HUES48 (cell line): ENCODE measurements around the gene GPR171.
A peak's percentile ranks its signal among the peaks of the same experiment; 100 is the strongest.
"Not testable (repeated sequence)": the region's sequence is repeated elsewhere in the genome, so short reads cannot be mapped to it uniquely, and the experiment has no call there.

Experiments
- H3K27ac ChIP-seq: one replicate; pipeline ENCODE4 v1.7.0; 2013; ENCODE audit warnings: low read depth, low read length, inconsistent platforms
- H3K27me3 ChIP-seq: 2 replicates; pipeline ENCODE4 v1.6.1; 2013; ENCODE audit warnings: mild to moderate bottlenecking, low read length; ENCODE audit not compliant: control insufficient read depth, insufficient read depth
- H3K36me3 ChIP-seq: 2 replicates; pipeline ENCODE4 v1.6.1; 2013; ENCODE audit warnings: low read length; ENCODE audit not compliant: control insufficient read depth, insufficient read depth
- H3K4me1 ChIP-seq: 2 replicates; pipeline ENCODE4 v1.6.1; 2013; ENCODE audit warnings: mild to moderate bottlenecking, low read length; ENCODE audit not compliant: control insufficient read depth, insufficient read depth
- H3K4me3 ChIP-seq: 2 replicates; pipeline ENCODE4 v1.5.1; 2013; ENCODE audit warnings: mild to moderate bottlenecking, low read depth, low read length
- H3K9ac ChIP-seq: 2 replicates; pipeline ENCODE4 v1.6.1; 2013; ENCODE audit warnings: mild to moderate bottlenecking, low read depth, low read length, moderate library complexity
- H3K9me3 ChIP-seq: 2 replicates; pipeline ENCODE4 v1.6.1; 2013; ENCODE audit warnings: low read length; ENCODE audit not compliant: control insufficient read depth, insufficient read depth

The GPR171 gene, protein sequence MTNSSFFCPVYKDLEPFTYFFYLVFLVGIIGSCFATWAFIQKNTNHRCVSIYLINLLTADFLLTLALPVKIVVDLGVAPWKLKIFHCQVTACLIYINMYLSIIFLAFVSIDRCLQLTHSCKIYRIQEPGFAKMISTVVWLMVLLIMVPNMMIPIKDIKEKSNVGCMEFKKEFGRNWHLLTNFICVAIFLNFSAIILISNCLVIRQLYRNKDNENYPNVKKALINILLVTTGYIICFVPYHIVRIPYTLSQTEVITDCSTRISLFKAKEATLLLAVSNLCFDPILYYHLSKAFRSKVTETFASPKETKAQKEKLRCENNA

DNA sequence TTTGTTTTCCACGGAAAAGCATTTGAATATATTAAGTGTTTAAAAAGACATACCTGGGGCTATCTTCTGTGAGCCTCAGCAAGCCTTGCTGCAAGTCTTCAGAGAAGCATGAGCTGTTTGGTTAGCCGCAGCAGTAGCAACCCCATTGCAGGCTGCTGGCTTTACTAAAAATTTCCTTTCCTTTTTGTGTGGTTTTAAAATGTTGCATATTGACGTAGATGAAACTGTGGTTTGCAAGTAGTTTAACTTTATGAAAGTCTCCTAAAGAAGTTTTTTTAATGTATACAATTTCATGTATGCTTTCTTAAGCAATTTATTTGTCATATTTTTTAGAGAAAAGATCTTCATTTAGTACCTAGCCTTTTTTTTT, at the start of gene GPR171:
TSS of gene GPR171 (minus strand) at position 166 of the 370 bp plus-strand sequence. CDS start 3,830 bp downstream, outside the sequence.
- no peaks in the 10 kb centered on the region; the same call in 1 of the 2 replicates for H3K36me3 ChIP-seq
- no peak within 1 kb of the TSS for H3K4me3 ChIP-seq
- H3K4me1 ChIP-seq, result no peaks in the 10 kb centered on the region
- H3K27me3 ChIP-seq, result no peaks in the 10 kb centered on the region
- no peak within 1 kb of the TSS for H3K9ac ChIP-seq
- H3K27ac ChIP-seq, result no peak within 1 kb of the TSS
- no peaks in the 10 kb centered on the region for H3K9me3 ChIP-seq

DNA sequence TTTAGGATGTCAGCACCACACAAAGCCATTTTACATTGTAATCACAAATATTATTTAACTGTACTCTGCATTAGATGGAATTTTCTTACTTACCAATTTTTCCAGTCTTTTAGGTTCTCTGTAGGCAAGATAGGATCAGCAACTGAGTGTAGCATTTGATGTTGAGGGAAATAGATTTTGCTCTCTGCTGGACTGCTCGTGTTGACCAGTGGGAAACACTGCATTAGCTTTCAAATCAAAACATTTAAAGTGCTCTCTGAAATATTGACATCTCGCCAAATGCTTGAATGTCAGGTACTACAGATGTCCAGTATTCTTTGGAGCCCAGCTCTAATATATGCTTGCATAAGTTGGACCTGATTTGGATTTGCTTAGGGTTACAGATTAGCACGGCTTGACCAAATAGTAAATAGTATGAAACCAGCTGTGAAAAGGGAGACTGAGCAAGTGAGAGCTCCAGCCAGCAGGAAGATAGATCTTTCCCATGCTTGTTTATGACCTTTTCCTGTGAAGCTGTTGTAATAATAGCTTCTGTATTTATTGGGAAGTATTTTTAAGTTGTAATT, 45.8 kb upstream of the GPR171 start:
- no peak overlapping the region for H3K27ac ChIP-seq
- H3K4me3 ChIP-seq, result no peak overlapping the region
- H3K27me3 ChIP-seq, result no peaks in the 10 kb centered on the region
- H3K9ac ChIP-seq, result no peak overlapping the region
- H3K9me3 ChIP-seq, result no peaks in the 10 kb centered on the region
- H3K36me3 ChIP-seq, result no peaks in the 10 kb centered on the region
- no peaks in the 10 kb centered on the region for H3K4me1 ChIP-seq

DNA sequence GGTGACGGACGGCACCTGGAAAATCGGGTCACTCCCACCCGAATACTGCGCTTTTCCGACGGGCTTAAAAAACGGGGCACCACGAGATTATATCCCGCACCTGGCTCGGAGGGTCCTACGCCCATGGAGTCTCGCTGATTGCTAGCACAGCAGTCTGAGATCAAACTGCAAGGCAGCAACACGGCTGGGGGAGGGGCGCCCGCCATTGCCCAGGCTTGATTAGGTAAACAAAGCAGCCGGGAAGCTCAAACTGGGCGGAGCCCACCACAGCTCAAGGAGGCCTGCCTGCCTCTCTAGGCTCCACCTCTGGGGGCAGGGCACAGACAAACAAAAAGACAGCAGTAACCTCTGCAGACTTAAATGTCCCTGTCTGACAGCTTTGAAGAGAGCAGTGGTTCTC, 39.0 kb upstream of the GPR171 start:
- H3K9ac ChIP-seq, H3K9me3 ChIP-seq, H3K27me3 ChIP-seq, H3K36me3 ChIP-seq, H3K4me1 ChIP-seq, H3K4me3 ChIP-seq, H3K27ac ChIP-seq: not testable (repeated sequence)

DNA sequence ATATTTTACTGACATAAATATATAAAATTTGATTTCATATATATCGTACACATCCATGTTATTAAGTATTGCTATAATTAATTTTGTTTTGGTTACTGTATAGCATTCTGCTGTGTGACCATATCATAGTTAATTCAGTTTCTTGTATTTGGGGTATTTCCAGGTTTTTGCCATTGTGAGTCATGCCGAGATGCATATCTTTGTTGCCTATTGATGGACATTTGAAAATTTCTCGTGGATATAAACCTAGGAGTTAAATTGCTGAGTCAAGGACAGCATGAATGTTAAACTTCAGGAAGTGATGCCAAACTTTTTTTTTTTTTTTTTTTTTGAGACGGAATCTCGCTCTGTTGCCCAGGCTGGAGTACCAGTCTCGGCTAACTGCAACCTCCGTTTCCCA, 33.7 kb upstream of the GPR171 start:
- no peaks in the 10 kb centered on the region for H3K4me1 ChIP-seq
- H3K27me3 ChIP-seq, result no peaks in the 10 kb centered on the region
- H3K9ac ChIP-seq, result no peak overlapping the region
- no peak overlapping the region for H3K4me3 ChIP-seq
- peaks cover 4% of the 10 kb centered on the region; the same call in 1 of the 2 replicates for H3K36me3 ChIP-seq
- H3K9me3 ChIP-seq, result no peaks in the 10 kb centered on the region; the same call in 1 of the 2 replicates
- no peak overlapping the region for H3K27ac ChIP-seq

DNA sequence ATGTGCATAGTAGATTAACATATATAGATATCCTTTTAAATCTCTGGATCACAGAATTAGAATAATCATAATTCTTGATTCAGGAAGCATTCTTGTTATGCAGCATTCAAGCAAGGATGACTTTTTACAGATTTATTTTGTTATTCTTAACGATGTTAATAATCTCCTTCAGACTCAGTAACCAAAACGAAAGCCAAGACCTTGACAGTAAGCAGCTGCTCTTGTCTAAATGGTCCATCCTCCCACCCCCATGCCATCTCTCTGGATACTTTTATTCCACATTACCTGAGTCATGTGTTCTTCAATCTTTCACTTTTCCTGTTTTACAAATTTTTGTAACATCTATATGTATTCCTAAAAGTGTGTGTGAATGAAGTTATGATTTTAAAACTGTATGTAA, 33.3 kb upstream of the GPR171 start:
- no peaks in the 10 kb centered on the region for H3K4me1 ChIP-seq
- peaks cover 1% of the 10 kb centered on the region; the same call in 1 of the 2 replicates for H3K36me3 ChIP-seq
- no peak overlapping the region for H3K9ac ChIP-seq
- no peaks in the 10 kb centered on the region for H3K27me3 ChIP-seq
- no peaks in the 10 kb centered on the region; the same call in 1 of the 2 replicates for H3K9me3 ChIP-seq
- H3K27ac ChIP-seq, result no peak overlapping the region
- H3K4me3 ChIP-seq, result no peak overlapping the region

DNA sequence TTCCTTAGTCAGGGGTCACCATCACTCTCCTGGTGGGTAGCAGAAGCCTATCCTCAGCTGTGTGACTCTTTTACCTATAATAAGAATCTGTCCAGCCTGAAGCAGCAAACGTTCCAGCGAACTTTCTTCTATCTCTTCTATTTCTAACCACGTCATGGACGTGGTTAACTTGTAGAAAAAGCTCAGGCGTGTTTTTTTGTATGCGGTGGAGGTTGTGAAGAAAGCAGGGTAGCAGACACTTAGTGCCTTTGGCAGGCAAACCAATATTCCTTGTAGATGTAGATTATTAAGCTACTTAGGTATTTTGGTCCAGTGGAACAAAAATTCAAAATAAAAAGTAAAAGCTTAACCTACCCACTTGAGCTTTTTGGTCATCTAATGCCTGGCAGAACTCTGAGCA, 31.8 kb upstream of the GPR171 start:
- Histone ChIP-seq H3K27me3 (no peaks in the 10 kb centered on the region), H3K27ac (no peak overlapping the region), H3K4me3 (no peak overlapping the region), H3K4me1 (peaks cover 12% of the 10 kb centered on the region), H3K9me3 (no peaks in the 10 kb centered on the region), H3K36me3 (no peaks in the 10 kb centered on the region), H3K9ac (no peak overlapping the region)

DNA sequence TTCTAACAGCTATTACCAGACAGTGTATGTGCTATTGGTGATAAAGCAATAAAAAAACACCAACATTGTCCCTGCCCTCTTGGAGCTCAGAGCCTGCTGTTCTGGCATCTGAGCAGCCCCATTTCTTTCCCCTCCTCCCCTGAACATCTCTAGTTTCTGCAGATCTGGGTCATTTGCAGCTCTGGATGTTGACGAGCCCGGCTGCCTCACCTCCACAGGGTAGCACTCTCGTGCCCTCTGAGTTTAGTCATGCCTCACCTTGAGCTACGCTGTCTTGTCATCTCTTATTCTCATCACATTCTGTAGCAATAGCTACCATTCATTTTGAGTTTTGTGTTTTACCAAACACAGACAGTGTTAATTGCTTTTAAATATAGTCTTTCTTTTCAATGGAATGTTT, 30.0 kb upstream of the GPR171 start:
- Histone ChIP-seq H3K27me3 (no peaks in the 10 kb centered on the region), H3K36me3 (no peaks in the 10 kb centered on the region), H3K9me3 (no peaks in the 10 kb centered on the region), H3K9ac (no peak overlapping the region), H3K4me1 (peaks cover 23% of the 10 kb centered on the region), H3K27ac (no peak overlapping the region), H3K4me3 (no peak overlapping the region)

DNA sequence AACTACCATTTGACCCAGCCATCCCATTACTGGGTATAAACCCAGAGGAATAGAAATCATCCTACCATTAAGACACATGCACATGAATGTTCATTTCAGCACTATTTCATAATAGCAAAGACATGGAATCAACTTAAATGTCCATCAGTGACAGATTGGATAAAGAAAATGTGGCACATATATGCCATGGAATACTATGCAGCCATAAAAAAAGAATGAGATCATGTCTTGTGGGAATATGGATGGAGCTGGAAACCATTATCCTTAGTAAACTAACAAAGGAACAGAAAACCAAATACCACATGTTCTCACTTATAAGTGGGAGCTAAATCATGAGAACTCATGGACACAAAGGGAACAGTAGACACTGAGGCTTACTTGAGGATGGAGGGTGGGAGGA, 29.4 kb upstream of the GPR171 start:
- not testable (repeated sequence) for H3K9me3 ChIP-seq, H3K36me3 ChIP-seq, H3K27me3 ChIP-seq, H3K4me3 ChIP-seq, H3K27ac ChIP-seq, H3K9ac ChIP-seq
- peaks cover 25% of the 10 kb centered on the region for H3K4me1 ChIP-seq

DNA sequence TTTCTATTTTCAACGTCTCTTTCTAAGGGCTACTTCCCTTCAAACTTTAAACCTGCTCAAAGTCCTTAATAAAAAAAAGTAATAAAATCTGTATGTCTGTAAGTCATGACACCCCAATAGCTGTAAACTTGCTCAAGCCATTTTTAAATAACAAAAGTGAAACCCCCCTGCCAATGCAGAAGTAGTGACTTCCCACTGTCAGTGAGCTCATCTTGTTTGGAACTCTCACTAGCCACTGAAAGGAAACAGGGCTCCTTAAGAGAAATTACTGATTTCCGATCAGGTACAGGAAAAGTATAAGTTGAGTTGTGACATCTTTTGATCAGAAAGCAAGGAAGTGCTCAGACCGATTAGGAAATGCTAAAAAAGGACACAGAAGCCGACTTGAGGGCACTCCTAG, 27.6 kb upstream of the GPR171 start:
- Histone ChIP-seq H3K9ac (no peak overlapping the region), H3K27ac (peak overlapping the region; percentile 62), H3K27me3 (no peaks in the 10 kb centered on the region), H3K4me1 (peaks cover 25% of the 10 kb centered on the region), H3K36me3 (no peaks in the 10 kb centered on the region), H3K4me3 (peak overlapping the region; percentile 1; the same call in 1 of the 2 replicates), H3K9me3 (no peaks in the 10 kb centered on the region)

DNA sequence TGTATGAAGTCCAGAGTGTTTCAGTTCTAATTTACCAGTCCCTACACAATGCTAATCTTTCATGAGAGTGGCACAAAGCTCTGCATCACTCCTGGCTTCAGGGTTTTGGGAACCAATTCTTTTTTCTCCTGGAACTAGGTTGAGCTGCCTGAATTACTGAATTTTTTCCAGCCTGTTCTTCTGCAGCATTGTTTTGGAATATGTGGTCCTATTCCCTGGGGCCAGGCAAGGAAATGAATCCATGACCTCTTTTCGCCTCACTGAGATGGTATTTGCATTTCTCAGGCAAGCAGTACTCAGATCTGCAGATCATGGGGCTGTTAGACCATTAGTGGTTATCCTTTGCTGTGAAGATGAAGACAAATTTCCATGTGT, 25.6 kb upstream of the GPR171 start:
- H3K9me3 ChIP-seq, result no peaks in the 10 kb centered on the region
- no peaks in the 10 kb centered on the region for H3K27me3 ChIP-seq
- no peaks in the 10 kb centered on the region for H3K36me3 ChIP-seq
- no peak overlapping the region for H3K4me3 ChIP-seq
- H3K9ac ChIP-seq, result no peak overlapping the region
- peak overlapping the region; percentile 63 for H3K27ac ChIP-seq
- H3K4me1 ChIP-seq, result peaks cover 25% of the 10 kb centered on the region

DNA sequence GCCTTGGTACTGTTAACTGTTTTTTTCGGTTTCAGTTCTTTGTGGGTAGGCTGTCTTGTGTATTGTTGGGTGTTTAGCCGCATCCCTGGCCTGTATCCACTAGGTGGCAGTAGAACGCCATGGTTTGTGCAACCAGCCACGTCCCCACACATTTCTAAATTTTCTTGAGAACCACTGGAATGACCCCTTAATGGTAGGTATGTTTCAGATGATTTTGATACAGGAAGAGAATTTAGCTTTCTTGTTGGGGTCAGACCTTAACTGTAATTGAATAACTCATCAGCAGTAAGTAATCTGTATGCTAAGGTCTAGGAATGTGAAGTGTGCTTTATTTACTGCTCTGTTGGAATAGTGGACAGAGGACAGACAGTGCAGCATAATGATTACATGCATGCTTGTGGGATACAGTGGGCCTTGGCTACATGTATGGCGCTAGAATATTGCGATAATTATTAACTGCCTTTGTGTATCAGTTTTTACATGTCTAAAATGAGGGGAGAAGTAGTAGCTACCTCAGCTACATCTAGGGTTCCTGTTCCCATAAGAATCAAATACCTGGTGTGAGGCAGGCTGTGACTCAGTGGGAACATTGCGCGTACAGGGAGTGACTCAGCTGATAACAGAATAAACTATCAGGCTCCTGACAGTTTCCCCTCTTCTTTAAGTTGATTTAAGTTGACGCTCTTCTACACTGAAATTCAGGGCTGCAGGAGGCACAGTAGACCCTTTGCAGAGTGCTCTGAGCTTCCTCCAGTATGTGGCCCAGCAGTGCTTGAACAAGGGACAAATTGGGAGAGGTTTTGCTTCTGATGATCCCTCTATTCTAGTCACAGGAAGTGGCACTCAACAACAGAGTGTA, 25.0 kb upstream of the GPR171 start:
- peak overlapping the region; percentile 63 for H3K27ac ChIP-seq
- H3K9ac ChIP-seq, result no peak overlapping the region; the same call in 1 of the 2 replicates

More for the DNA sequence above, 25.0 kb upstream of the GPR171 start:
- Histone ChIP-seq H3K4me1 (peaks cover 25% of the 10 kb centered on the region), H3K36me3 (no peaks in the 10 kb centered on the region), H3K4me3 (no peak overlapping the region), H3K9me3 (no peaks in the 10 kb centered on the region), H3K27me3 (no peaks in the 10 kb centered on the region)
